GM23338 (cell line): ENCODE results near the gene LMLN. TPM values are rescaled to one million over a fixed set of nuclear protein-coding genes. Genes with fewer than 3 reads are reported as not detected.

Experiments used
- ATAC-seq: fragments of 200-7000 bp; cut with Tn5 transposase; 3 replicates; pipeline ENCODE4 v1.9.1; 2020
- DNase-seq: peaks from one replicate; pipeline ENCODE4 v3.0.0-alpha.2; 2015; ENCODE audit warnings: low spot score
- H2AFZ ChIP-seq: fragments of 200-600 bp; sonication (generic); 2 replicates; pipeline ENCODE4 v1.8.0; 2016; ENCODE audit warnings: antibody characterized with exemption, mild to moderate bottlenecking, moderate library complexity
- H3F3A ChIP-seq: fragments of 200-600 bp; sonication (generic); replicated peaks from 2 replicates; pipeline ENCODE4 v1.8.0; 2017; ENCODE audit warnings: antibody characterized with exemption, mixed run types, low read depth
- H3K27ac ChIP-seq: fragments of 200-600 bp; sonication (generic); 2 replicates; pipeline ENCODE4 v1.6.1; 2016; ENCODE audit warnings: low read depth
- H3K27me3 ChIP-seq: fragments of 200-600 bp; sonication (generic); 2 replicates; pipeline ENCODE4 v1.8.0; 2016; ENCODE audit warnings: mild to moderate bottlenecking, mixed run types, moderate library complexity; ENCODE audit not compliant: insufficient read depth
- H3K36me3 ChIP-seq: fragments of 200-600 bp; sonication (generic); 2 replicates; pipeline ENCODE4 v1.8.0; 2016; ENCODE audit warnings: mild to moderate bottlenecking; ENCODE audit not compliant: insufficient read depth
- H3K4me1 ChIP-seq: fragments of 200-600 bp; sonication (generic); 2 replicates; pipeline ENCODE4 v1.8.0; 2016; ENCODE audit warnings: mild to moderate bottlenecking, moderate library complexity; ENCODE audit not compliant: insufficient read depth
- H3K4me2 ChIP-seq: fragments of 200-600 bp; sonication (generic); 2 replicates; pipeline ENCODE4 v1.7.1; 2017; ENCODE audit warnings: mixed run types
- H3K4me3 ChIP-seq: fragments of 200-600 bp; sonication (generic); 2 replicates; pipeline ENCODE4 v1.6.1; 2016; ENCODE audit warnings: mixed run types
- H3K79me2 ChIP-seq: fragments of 200-600 bp; sonication (generic); replicated peaks from 2 replicates; pipeline ENCODE4 v1.8.0; 2017; ENCODE audit warnings: mild to moderate bottlenecking; ENCODE audit not compliant: insufficient read depth
- H3K9me2 ChIP-seq: fragments of 200-600 bp; sonication (generic); 2 replicates; pipeline ENCODE4 v1.8.0; 2017; ENCODE audit not compliant: insufficient read depth
- H4K20me1 ChIP-seq: fragments of 200-600 bp; sonication (generic); replicated peaks from 2 replicates; pipeline ENCODE4 v1.8.0; 2017; ENCODE audit warnings: mild to moderate bottlenecking; ENCODE audit not compliant: insufficient read depth
- H3K27ac Mint-ChIP-seq: 2 replicates; pipeline ENCODE4 v1.8.0; 2020; ENCODE audit warnings: inconsistent platforms, mild to moderate bottlenecking, moderate library complexity, mixed read lengths
- H3K27me3 Mint-ChIP-seq: 3 replicates; pipeline ENCODE4 v1.8.0; 2022; ENCODE audit warnings: low read depth, mild to moderate bottlenecking, moderate library complexity, mixed read lengths, inconsistent platforms; ENCODE audit not compliant: insufficient read depth, poor library complexity
- H3K36me3 Mint-ChIP-seq: 3 replicates; pipeline ENCODE4 v1.8.0; 2021; ENCODE audit warnings: low read depth, mild to moderate bottlenecking, inconsistent platforms, moderate library complexity, mixed read lengths
- H3K4me1 Mint-ChIP-seq: 3 replicates; pipeline ENCODE4 v1.8.0; 2020; ENCODE audit warnings: mild to moderate bottlenecking, inconsistent platforms, mixed read lengths
- H3K4me3 Mint-ChIP-seq: 3 replicates; pipeline ENCODE4 v1.8.0; 2021; ENCODE audit warnings: moderate library complexity, mild to moderate bottlenecking, inconsistent platforms, mixed read lengths
- H3K9me3 Mint-ChIP-seq: 3 replicates; pipeline ENCODE4 v1.8.0; 2020; ENCODE audit warnings: moderate library complexity, mild to moderate bottlenecking, inconsistent platforms, mixed read lengths
- CREB1 ChIP-seq: fragments of 250-450 bp; sonication (Bioruptor Pico); IDR thresholded peaks from 2 replicates; pipeline ENCODE4 v1.5.0; 2020; ENCODE audit warnings: low read depth, mild to moderate bottlenecking, moderate library complexity
- CTCF ChIP-seq, 2 experiments: fragments of 200-600 bp in 1 of 2; sonication (generic) in 1 of 2; conservative IDR thresholded peaks; 2 replicates each; pipeline versions ENCODE4 v1.5.1 to v1.6.1; 2016 to 2017; ENCODE audit warnings: antibody characterized with exemption in 2 of 2, low read depth in 2 of 2, mild to moderate bottlenecking in 2 of 2, moderate library complexity in 1 of 2
- ETS1 ChIP-seq: IDR thresholded peaks from 2 replicates; pipeline ENCODE4 v1.6.1; 2016; ENCODE audit warnings: antibody characterized with exemption
- EZH2 ChIP-seq: fragments of 200-600 bp; sonication (generic); IDR thresholded peaks from one replicate; pipeline ENCODE4 v1.8.0; 2017; ENCODE audit warnings: antibody characterized with exemption, mild to moderate bottlenecking, low read depth; ENCODE audit not compliant: unreplicated experiment
- EZH2phosphoT487 ChIP-seq: fragments of 200-600 bp; sonication (generic); IDR thresholded peaks from one replicate; pipeline ENCODE4 v1.8.1; 2018; ENCODE audit warnings: antibody characterized with exemption; ENCODE audit not compliant: unreplicated experiment
- JUNB ChIP-seq: IDR thresholded peaks from one replicate; pipeline ENCODE4 v1.6.1; 2016; ENCODE audit warnings: antibody characterized with exemption; ENCODE audit not compliant: unreplicated experiment
- NANOG ChIP-seq: IDR thresholded peaks from 2 replicates; pipeline ENCODE4 v1.6.1; 2016; ENCODE audit warnings: antibody characterized with exemption, borderline replicate concordance
- POLR2AphosphoS5 ChIP-seq: IDR thresholded peaks from 2 replicates; pipeline ENCODE4 v1.6.1; 2016; ENCODE audit warnings: antibody characterized with exemption, low read depth
- STAT1 ChIP-seq: IDR thresholded peaks from one replicate; pipeline ENCODE4 v1.6.1; 2016; ENCODE audit warnings: antibody characterized with exemption; ENCODE audit not compliant: unreplicated experiment
- ZNF114 ChIP-seq: fragments of 250-450 bp; sonication (Bioruptor Pico); IDR thresholded peaks from 2 replicates; pipeline ENCODE4 v1.5.0; 2020; ENCODE audit warnings: mild to moderate bottlenecking, moderate library complexity
- ZNF331 ChIP-seq: fragments of 250-450 bp; sonication (Bioruptor Pico); IDR thresholded peaks from 2 replicates; pipeline ENCODE4 v1.5.0; 2020; ENCODE audit warnings: low read depth, mild to moderate bottlenecking, moderate library complexity
- ZNF462 ChIP-seq: fragments of 250-450 bp; sonication (Bioruptor Pico); IDR thresholded peaks from 2 replicates; pipeline ENCODE4 v1.5.0; 2020; ENCODE audit warnings: mild to moderate bottlenecking, moderate library complexity
- polyA plus RNA-seq: library from polyadenylated mRNA; unstranded; fragments of >200 nt; fragmentation: Nextera tagmentation; extraction: Ambion mirVana; gene quantifications from 2 replicates; pipeline ENCODE4 v1.2.1, GENCODE V29; 2016
- total RNA-seq: library from RNA; depleted of rRNA; stranded (reverse); fragments of >200 nt; shearing (Covaris generic); gene quantifications from 2 replicates; pipeline ENCODE4 v1.2.3, GENCODE V29; 2014
- TF ChIP-seq, protein P1 (sequence below): IDR thresholded peaks from one replicate; pipeline ENCODE4 v1.6.1; 2018; ENCODE audit warnings: antibody characterized with exemption; ENCODE audit not compliant: unreplicated experiment

LMLN gene
- total and polyA plus RNA-seq, 2 experiments from 2014 or later, result 2.3 to 4.3 TPM

DNA sequence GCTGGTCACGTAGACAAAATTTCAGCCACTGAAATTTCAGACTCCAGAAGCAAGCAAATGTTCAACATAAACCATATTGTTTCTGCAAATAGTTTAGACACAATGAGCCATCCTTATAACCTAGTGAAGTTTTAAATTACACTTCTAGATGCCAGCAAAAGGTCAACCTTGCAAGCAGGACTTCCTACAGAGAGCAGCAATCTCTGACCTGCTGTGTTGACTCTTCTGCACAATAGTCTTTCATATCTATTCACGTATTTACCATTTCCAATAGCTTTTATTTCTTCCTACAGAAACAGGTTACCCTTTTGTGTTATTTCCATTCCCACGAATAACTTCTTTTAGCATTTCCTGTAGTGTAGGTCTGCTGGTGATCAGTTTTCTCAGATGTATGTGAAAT is 10.6 kb downstream of the LMLN start:
- Histone ChIP-seq H3K9me2 (no peaks in the 10 kb centered on the region), H2AFZ (no peak overlapping the region), H3K27ac (no peak overlapping the region), H3F3A (no peaks in the 10 kb centered on the region), H3K4me3 (no peak overlapping the region), H3K79me2 (no peaks in the 10 kb centered on the region), H3K4me2 (no peak overlapping the region), H3K36me3 (peaks cover 8% of the 10 kb centered on the region; the same call in 1 of the 2 replicates), H3K27me3 (no peaks in the 10 kb centered on the region), H3K4me1 (no peaks in the 10 kb centered on the region), H4K20me1 (no peaks in the 10 kb centered on the region)
- H3K27ac Mint-ChIP-seq, result no peak overlapping the region
- H3K36me3 Mint-ChIP-seq, result peaks cover 29% of the 10 kb centered on the region
- H3K27me3 Mint-ChIP-seq, result no peaks in the 10 kb centered on the region
- no peak overlapping the region for H3K4me3 Mint-ChIP-seq
- peaks cover 6% of the 10 kb centered on the region for H3K4me1 Mint-ChIP-seq
- ATAC-seq, result no peak
- no peak for TF ChIP-seq JUNB
- no peak for TF ChIP-seq POLR2AphosphoS5
- TF ChIP-seq ZNF462 (CRISPR knock-in tag), result no peak
- TF ChIP-seq, protein P1, sequence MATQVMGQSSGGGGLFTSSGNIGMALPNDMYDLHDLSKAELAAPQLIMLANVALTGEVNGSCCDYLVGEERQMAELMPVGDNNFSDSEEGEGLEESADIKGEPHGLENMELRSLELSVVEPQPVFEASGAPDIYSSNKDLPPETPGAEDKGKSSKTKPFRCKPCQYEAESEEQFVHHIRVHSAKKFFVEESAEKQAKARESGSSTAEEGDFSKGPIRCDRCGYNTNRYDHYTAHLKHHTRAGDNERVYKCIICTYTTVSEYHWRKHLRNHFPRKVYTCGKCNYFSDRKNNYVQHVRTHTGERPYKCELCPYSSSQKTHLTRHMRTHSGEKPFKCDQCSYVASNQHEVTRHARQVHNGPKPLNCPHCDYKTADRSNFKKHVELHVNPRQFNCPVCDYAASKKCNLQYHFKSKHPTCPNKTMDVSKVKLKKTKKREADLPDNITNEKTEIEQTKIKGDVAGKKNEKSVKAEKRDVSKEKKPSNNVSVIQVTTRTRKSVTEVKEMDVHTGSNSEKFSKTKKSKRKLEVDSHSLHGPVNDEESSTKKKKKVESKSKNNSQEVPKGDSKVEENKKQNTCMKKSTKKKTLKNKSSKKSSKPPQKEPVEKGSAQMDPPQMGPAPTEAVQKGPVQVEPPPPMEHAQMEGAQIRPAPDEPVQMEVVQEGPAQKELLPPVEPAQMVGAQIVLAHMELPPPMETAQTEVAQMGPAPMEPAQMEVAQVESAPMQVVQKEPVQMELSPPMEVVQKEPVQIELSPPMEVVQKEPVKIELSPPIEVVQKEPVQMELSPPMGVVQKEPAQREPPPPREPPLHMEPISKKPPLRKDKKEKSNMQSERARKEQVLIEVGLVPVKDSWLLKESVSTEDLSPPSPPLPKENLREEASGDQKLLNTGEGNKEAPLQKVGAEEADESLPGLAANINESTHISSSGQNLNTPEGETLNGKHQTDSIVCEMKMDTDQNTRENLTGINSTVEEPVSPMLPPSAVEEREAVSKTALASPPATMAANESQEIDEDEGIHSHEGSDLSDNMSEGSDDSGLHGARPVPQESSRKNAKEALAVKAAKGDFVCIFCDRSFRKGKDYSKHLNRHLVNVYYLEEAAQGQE, result no peak
- TF ChIP-seq ETS1, result no peak
- no peak for TF ChIP-seq CREB1 (CRISPR knock-in tag)
- TF ChIP-seq CTCF (conservative IDR thresholded peaks at IDR 0.05; ENCODE audit: low read depth in 2 of 2), result no peak
- no peak for TF ChIP-seq EZH2
- no peak for TF ChIP-seq STAT1
- no peak for TF ChIP-seq ZNF114 (CRISPR knock-in tag)
- TF ChIP-seq EZH2phosphoT487, result no peak
- no peak for TF ChIP-seq ZNF331
- TF ChIP-seq NANOG, result no peak
- DNase-seq, result no peak
- H3K9me3 Mint-ChIP-seq, result peaks cover 42% of the 10 kb centered on the region
